ENCODE results near the gene DLGAP4. TPM values are rescaled to one million over a fixed set of nuclear protein-coding genes. Genes with fewer than 3 reads are reported as not detected.
A peak's percentile ranks its signal among the peaks of the same experiment; 100 is the strongest.

The DLGAP4 gene, protein sequence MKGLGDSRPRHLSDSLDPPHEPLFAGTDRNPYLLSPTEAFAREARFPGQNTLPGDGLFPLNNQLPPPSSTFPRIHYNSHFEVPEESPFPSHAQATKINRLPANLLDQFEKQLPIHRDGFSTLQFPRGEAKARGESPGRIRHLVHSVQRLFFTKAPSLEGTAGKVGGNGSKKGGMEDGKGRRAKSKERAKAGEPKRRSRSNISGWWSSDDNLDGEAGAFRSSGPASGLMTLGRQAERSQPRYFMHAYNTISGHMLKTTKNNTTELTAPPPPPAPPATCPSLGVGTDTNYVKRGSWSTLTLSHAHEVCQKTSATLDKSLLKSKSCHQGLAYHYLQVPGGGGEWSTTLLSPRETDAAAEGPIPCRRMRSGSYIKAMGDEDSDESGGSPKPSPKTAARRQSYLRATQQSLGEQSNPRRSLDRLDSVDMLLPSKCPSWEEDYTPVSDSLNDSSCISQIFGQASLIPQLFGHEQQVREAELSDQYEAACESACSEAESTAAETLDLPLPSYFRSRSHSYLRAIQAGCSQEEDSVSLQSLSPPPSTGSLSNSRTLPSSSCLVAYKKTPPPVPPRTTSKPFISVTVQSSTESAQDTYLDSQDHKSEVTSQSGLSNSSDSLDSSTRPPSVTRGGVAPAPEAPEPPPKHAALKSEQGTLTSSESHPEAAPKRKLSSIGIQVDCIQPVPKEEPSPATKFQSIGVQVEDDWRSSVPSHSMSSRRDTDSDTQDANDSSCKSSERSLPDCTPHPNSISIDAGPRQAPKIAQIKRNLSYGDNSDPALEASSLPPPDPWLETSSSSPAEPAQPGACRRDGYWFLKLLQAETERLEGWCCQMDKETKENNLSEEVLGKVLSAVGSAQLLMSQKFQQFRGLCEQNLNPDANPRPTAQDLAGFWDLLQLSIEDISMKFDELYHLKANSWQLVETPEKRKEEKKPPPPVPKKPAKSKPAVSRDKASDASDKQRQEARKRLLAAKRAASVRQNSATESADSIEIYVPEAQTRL
- total RNA-seq (10 to 100 TPM; 17.8 to 28.0 TPM), polyA plus RNA-seq (ENCODE audit: insufficient read length in 2 of 2) (100 to 1,000 TPM; 113 to 121 TPM)
- long read RNA-seq, donor 1, partial matches to known transcripts, result 6 of 10 reads
- long read RNA-seq, donor 1, other reads (novel, unspliced or antisense), result 0 of 10 reads
- long read RNA-seq, donor 2, partial matches to known transcripts, result 10 of 12 reads
- long read RNA-seq, donor 2, other reads (novel, unspliced or antisense), result 0 of 12 reads
- long read RNA-seq, donor 3, partial matches to known transcripts, result 11 of 14 reads
- long read RNA-seq, donor 3, other reads (novel, unspliced or antisense), result 0 of 14 reads
- long read RNA-seq, donor 4, partial matches to known transcripts, result 0 of 1 reads
- long read RNA-seq, donor 4, other reads (novel, unspliced or antisense), result 0 of 1 reads

DNA sequence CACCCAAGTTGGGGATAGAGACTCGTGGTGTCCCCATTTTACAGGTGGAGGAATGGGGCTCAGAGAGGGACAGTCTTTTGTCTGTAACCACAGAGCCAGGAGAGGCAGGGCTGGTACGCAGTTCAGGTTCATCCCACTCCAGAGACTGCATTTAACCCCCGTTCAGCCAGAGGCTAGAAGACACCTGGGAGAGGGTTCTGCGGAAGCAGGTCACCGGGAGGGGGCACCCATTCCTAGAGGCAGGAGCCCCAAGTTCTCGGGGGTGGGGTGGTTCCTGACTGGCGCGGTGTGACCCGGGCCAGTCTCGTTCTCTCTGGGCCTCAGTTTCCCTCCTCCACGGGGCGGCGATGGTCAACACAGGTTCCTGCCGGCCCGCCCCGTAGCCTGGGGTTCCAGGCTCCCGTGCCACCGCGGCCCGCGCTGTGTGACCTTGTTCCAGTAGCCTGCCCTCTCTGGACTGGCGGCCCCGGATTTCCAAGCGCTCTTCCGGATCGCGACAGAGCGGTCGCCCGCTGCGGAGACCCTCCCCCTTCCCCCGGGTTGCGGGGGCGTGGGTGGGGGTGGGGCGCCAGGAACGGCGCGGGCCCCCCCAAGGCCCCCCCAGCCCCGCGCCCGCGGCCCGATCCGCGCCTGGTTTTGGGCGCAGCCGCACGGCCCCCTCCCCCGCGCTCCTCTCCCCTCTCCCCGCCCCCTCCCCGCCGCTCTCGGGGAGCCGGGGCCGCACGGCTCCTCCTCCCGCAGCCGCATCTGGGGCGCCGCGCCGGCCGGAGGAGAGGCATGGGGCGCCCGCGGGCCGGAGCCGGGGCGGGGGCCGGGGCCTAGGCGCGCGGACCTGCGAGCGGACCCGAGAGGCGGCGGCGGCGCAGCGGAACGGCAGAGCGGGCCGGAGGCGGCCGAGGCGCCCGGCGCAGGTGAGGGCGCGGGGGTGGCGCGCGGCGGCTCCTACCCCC is at the start of gene DLGAP4:
Gene DLGAP4 (plus strand): TSS at position 738 of the 950 bp plus-strand sequence. CDS start 125,379 bp downstream, outside the sequence.
- H3K36me3 ChIP-seq (ENCODE audit: control insufficient read depth, insufficient read depth, low read length), result no peaks in the 10 kb centered on the region
- under 1% methylated on average over 73 of the region's 96 CpGs for WGBS (ENCODE audit: insufficient coverage)
- peaks cover 48% of the 10 kb centered on the region for H3K27me3 ChIP-seq (ENCODE audit: control insufficient read depth, insufficient read depth, low read length)
- H3K4me1 ChIP-seq (ENCODE audit: control insufficient read depth, insufficient read depth, low read length), result peaks cover 41% of the 10 kb centered on the region
- no peaks in the 10 kb centered on the region for H3K9me3 ChIP-seq (ENCODE audit: control insufficient read depth, insufficient read depth, low read length)
- H3K4me3 ChIP-seq (ENCODE audit: low read depth, low read length), result peak within 1 kb of the TSS; percentile 49
- H3K27ac ChIP-seq (ENCODE audit: low read depth, low read length), result no peak within 1 kb of the TSS
- DNase-seq (ENCODE audit: low read depth in 4 of 6, low spot score in 6 of 6), result peak in 4 of 6 donors; percentile 17 to 78 (median 46)

DNA sequence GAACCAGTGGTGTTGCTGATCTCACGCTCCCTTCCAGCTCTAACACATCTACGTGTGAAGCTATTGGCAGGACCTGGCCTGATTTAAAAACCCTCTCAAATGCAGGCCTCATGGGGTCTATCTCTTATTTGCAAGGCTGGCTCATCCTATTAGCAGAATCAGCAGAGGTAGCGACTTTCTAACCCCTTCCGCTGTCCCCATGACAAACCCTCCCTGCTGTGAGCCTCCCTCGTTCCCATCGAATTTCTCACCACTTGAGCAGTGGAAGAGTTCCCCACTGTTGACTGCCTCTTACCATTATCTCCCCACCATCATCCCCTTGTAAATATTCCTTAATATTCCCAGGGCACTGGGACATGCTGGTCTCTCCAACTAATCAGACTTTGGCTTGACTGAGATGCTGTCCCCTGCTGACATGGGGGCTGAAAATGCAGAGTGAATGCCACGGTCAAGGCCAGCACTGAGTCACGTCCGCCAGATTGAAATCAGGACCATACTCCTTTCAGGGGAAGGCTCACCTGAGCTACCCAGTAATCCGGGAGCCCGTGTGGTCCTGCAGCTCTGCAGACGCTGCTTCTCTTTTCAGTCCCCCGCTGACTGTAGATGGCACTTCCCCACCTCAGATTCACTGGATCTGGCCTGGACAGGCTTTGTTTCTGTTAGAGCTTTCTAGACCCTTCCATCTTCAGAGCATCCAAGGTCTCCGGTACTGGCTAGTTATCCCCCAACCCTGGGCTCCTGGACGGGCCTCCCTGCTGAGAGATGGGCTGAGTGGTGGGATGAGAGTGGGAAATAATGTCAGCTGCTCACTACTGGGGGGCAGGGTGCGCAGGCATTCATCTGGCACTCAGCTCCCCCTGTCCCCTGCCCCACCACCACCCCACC is 46.7 kb upstream of the DLGAP4 start:
- H3K27ac ChIP-seq (ENCODE audit: low read depth, low read length), result no peak overlapping the region
- H3K36me3 ChIP-seq (ENCODE audit: control insufficient read depth, insufficient read depth, low read length), result peaks cover 31% of the 10 kb centered on the region
- 50% methylated on average over 13 of the region's 16 CpGs for WGBS (ENCODE audit: insufficient coverage)
- no peak overlapping the region for H3K4me3 ChIP-seq (ENCODE audit: low read depth, low read length)
- H3K4me1 ChIP-seq (ENCODE audit: control insufficient read depth, insufficient read depth, low read length), result peaks cover 8% of the 10 kb centered on the region
- no peaks in the 10 kb centered on the region for H3K9me3 ChIP-seq (ENCODE audit: control insufficient read depth, insufficient read depth, low read length)
- peak in 1 of 6 donors; percentile 33 for DNase-seq (ENCODE audit: low read depth in 4 of 6, low spot score in 6 of 6)
- H3K27me3 ChIP-seq (ENCODE audit: control insufficient read depth, insufficient read depth, low read length), result no peaks in the 10 kb centered on the region

DNA sequence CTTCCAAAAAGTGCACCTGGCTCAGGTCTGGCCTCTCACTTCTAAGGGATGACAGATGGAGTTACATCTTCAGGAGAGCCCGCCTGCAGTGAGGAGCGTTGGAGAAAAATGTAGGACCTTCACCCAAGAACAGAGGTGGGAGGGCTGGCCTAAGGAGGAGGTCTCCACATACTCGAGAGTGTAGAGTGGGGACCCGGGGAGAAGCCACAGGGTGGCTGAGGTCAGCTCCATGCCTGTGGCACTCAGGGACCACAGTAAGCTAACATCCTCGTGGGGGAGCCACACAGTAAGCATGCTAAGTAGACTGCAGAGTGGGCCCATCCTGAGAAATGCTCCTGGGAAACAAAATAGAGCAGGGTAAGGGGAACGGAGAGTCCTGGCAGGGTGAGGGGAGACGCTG is 45.8 kb upstream of the DLGAP4 start:
- Histone ChIP-seq H3K4me3 (ENCODE audit: low read depth, low read length) (no peak overlapping the region), H3K36me3 (ENCODE audit: control insufficient read depth, insufficient read depth, low read length) (peaks cover 28% of the 10 kb centered on the region), H3K9me3 (ENCODE audit: control insufficient read depth, insufficient read depth, low read length) (no peaks in the 10 kb centered on the region), H3K4me1 (ENCODE audit: control insufficient read depth, insufficient read depth, low read length) (peaks cover 3% of the 10 kb centered on the region), H3K27ac (ENCODE audit: low read depth, low read length) (no peak overlapping the region), H3K27me3 (ENCODE audit: control insufficient read depth, insufficient read depth, low read length) (no peaks in the 10 kb centered on the region)
- WGBS (ENCODE audit: insufficient coverage), result 69% methylated on average over 7 of the region's 7 CpGs
- no peak for DNase-seq (ENCODE audit: low read depth in 4 of 6, low spot score in 6 of 6)

DNA sequence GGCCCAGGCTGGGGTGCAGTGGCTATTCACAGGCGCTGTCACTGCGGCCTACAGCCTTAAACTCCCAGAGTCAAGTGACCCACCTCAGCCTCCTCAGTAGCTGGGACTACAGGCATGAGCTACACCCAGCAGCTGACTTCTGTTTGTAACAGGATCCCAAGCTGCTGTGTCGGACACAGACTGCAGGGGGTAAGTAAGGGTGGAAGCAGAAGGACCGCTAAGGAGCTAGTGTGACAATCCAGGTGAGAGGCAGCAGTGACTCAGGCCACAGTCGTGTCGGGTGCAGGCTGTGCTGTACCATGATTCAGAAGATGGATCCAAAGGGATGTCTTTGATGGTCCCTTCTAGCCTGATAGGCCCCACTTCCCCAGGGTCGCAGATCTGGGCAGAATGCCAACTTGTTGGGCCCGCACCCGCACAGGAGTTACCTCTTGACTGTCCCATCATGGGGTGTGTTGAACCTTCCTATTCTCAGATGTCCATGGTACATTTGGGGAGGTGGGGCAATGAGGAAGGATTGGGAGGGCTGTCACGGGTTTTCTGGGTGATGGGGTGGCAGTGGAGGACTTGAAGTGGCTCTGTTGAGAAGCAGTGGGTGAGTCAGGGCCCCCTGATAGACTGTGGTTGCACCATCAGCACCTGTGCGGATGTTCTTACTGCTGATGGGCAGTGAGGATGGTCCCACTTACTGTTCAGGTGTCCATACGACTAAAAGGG is 44.6 kb upstream of the DLGAP4 start:
- WGBS (ENCODE audit: insufficient coverage), result 88% methylated on average over 11 of the region's 12 CpGs
- Histone ChIP-seq H3K4me3 (ENCODE audit: low read depth, low read length) (no peak overlapping the region), H3K27ac (ENCODE audit: low read depth, low read length) (no peak overlapping the region), H3K4me1 (ENCODE audit: control insufficient read depth, insufficient read depth, low read length) (no peaks in the 10 kb centered on the region), H3K36me3 (ENCODE audit: control insufficient read depth, insufficient read depth, low read length) (peaks cover 16% of the 10 kb centered on the region), H3K27me3 (ENCODE audit: control insufficient read depth, insufficient read depth, low read length) (no peaks in the 10 kb centered on the region), H3K9me3 (ENCODE audit: control insufficient read depth, insufficient read depth, low read length) (no peaks in the 10 kb centered on the region)
- DNase-seq (ENCODE audit: low read depth in 4 of 6, low spot score in 6 of 6), result no peak

DNA sequence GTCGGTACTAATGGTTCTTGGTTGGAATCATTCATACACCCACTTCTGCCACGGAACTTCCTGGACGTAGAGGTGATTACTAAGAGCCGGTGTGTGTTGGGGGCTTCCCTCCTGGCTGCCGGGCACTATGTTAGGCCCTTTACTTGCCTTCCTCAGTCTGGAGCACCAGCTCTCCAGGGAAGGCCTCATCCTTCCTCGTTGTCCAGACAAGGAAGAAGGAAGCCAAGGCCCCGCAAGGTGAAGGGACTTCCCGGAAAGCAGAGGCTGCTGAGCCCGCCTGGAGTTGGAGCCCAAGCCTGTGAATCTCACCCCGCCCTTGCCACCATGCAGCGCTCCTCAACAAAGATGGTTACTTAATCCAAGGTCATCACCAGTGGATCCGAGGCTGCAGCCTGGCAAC is 43.7 kb upstream of the DLGAP4 start:
- no peaks in the 10 kb centered on the region for H3K27me3 ChIP-seq (ENCODE audit: control insufficient read depth, insufficient read depth, low read length)
- H3K27ac ChIP-seq (ENCODE audit: low read depth, low read length), result no peak overlapping the region
- H3K36me3 ChIP-seq (ENCODE audit: control insufficient read depth, insufficient read depth, low read length), result peaks cover 10% of the 10 kb centered on the region
- 90% methylated on average over 10 of the region's 12 CpGs for WGBS (ENCODE audit: insufficient coverage)
- H3K9me3 ChIP-seq (ENCODE audit: control insufficient read depth, insufficient read depth, low read length), result no peaks in the 10 kb centered on the region
- no peak for DNase-seq (ENCODE audit: low read depth in 4 of 6, low spot score in 6 of 6)
- H3K4me1 ChIP-seq (ENCODE audit: control insufficient read depth, insufficient read depth, low read length), result no peaks in the 10 kb centered on the region
- no peak overlapping the region for H3K4me3 ChIP-seq (ENCODE audit: low read depth, low read length)

DNA sequence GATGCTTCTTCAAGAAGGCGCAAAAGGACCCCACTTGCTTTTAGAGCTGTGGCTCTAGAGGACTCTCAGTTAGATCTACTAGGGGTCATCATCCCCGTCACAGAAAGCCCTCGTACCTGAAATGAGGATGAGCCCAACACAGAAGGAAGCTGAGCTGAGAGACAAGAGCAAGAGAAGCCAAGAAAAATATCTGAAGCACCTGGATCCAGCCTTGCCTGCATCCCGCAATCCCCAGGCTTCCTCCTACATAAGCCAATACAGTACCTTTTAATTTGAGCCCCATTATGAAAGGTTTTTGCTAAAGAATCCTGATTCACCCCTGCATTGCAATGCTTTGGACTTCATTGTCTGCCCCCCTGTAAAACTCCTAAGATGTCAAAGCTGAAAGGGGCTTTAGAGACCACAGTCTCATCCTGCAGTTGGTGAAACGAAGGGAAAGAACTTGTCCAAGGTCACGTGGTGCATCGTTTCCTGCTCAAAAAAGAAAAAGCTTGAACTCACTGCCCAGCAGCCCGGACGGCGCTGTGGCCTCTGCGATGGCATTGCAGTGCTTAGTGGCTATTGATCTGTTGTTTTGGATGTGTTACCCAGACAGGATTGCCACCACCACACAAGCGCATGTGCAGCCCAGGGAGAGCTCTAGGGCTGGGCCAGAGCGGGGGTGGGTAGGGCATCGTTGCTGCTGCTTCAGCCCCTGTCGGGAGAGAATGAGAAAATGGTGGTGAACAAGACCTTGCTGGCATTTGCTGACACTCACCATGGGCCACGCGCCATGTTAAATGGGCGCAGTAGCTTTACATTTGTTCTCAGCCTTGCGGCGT is 41.5 kb upstream of the DLGAP4 start:
- H3K27ac ChIP-seq (ENCODE audit: low read depth, low read length), result no peak overlapping the region
- H3K9me3 ChIP-seq (ENCODE audit: control insufficient read depth, insufficient read depth, low read length), result no peaks in the 10 kb centered on the region
- DNase-seq (ENCODE audit: low read depth in 4 of 6, low spot score in 6 of 6), result no peak
- no peak overlapping the region for H3K4me3 ChIP-seq (ENCODE audit: low read depth, low read length)
- no peaks in the 10 kb centered on the region for H3K36me3 ChIP-seq (ENCODE audit: control insufficient read depth, insufficient read depth, low read length)
- no peaks in the 10 kb centered on the region for H3K4me1 ChIP-seq (ENCODE audit: control insufficient read depth, insufficient read depth, low read length)
- WGBS (ENCODE audit: insufficient coverage), result 90% methylated on average over 20 of the region's 20 CpGs
- H3K27me3 ChIP-seq (ENCODE audit: control insufficient read depth, insufficient read depth, low read length), result no peaks in the 10 kb centered on the region

DNA sequence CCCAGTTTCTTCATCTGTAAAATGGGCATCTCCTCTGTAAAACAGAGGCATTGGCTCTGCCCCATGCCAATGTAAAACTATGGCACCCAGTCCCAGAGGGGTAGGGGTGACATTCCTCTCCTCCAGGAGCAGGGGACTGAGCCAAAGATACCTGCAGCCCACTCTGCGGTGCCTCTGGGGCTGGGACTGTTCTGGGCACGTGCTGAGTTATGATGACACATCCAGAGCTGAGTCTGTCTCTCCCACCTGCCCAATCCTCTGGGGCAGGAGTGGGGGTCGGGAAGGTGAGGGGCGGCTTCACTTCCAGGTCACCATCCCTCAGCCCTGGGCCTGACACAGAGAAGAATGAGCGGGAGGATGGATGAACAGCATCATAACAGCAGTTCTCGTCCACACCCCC is 40.0 kb upstream of the DLGAP4 start:
- Histone ChIP-seq H3K36me3 (ENCODE audit: control insufficient read depth, insufficient read depth, low read length) (no peaks in the 10 kb centered on the region), H3K4me3 (ENCODE audit: low read depth, low read length) (no peak overlapping the region), H3K27ac (ENCODE audit: low read depth, low read length) (no peak overlapping the region), H3K4me1 (ENCODE audit: control insufficient read depth, insufficient read depth, low read length) (no peaks in the 10 kb centered on the region), H3K9me3 (ENCODE audit: control insufficient read depth, insufficient read depth, low read length) (no peaks in the 10 kb centered on the region), H3K27me3 (ENCODE audit: control insufficient read depth, insufficient read depth, low read length) (no peaks in the 10 kb centered on the region)
- DNase-seq (ENCODE audit: low read depth in 4 of 6, low spot score in 6 of 6), result no peak
- WGBS (ENCODE audit: insufficient coverage), result 90% methylated on average over 3 of the region's 6 CpGs
